Measurements from ENCODE around the gene CLPTM1L. TPM values are rescaled to one million over a fixed set of nuclear protein-coding genes. Genes with fewer than 3 reads are reported as not detected.
"Not testable (repeated sequence)": the region's sequence is repeated elsewhere in the genome, so short reads cannot be mapped to it uniquely, and the experiment has no call there.

The CLPTM1L gene
- total RNA-seq, 1 donor from 2014 or later, result 357 TPM

DNA sequence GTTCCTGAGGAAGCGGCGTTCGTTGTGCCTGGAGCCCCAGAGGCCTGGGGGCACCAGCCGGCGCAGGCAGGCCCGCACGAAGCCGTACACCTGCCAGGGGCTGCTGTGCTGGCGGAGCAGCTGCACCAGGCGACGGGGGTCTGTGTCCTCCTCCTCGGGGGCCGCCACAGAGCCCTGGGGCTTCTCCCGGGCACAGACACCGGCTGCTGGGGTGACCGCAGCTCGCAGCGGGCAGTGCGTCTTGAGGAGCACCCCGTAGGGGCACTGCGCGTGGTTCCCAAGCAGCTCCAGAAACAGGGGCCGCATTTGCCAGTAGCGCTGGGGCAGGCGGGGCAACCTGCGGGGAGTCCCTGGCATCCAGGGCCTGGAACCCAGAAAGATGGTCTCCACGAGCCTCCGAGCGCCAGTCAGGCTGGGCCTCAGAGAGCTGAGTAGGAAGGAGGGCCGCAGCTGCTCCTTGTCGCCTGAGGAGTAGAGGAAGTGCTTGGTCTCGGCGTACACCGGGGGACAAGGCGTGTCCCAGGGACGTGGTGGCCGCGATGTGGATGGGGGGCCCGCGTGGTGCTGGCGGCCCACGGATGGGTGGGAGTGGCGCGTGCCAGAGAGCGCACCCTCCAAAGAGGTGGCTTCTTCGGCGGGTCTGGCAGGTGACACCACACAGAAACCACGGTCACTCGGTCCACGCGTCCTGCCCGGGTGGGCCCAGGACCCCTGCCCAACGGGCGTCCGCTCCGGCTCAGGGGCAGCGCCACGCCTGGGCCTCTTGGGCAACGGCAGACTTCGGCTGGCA is 51.3 kb downstream of the CLPTM1L start:
- no peak for DNase-seq (ENCODE audit: low read depth in 2 of 2)

DNA sequence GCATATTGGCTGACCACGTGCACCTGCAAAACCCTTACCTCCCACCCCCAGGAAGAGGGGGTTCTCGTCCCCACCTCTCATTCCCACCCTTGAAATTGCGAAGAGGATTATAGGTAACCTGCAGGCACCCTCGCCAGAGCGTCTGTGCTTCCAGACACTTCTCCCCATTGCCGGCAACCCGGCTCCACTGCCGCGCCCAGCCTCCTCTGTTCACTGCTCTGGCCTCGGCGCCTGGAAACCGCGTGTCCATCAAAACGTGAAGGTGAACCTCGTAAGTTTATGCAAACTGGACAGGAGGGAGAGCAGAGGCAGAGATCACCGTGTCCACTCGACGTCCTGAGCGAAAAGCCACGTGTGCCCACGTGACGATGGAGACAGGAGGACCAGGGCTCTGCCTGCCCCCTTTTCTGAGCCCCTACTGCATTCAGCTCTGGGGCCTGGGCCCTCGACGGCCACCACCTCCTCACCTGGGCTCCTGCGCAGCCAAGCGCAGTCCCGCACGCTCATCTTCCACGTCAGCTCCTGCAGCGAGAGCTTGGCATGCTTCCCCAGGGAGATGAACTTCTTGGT is 52.0 kb downstream of the CLPTM1L start:
- no peak for DNase-seq (ENCODE audit: low read depth in 2 of 2)

DNA sequence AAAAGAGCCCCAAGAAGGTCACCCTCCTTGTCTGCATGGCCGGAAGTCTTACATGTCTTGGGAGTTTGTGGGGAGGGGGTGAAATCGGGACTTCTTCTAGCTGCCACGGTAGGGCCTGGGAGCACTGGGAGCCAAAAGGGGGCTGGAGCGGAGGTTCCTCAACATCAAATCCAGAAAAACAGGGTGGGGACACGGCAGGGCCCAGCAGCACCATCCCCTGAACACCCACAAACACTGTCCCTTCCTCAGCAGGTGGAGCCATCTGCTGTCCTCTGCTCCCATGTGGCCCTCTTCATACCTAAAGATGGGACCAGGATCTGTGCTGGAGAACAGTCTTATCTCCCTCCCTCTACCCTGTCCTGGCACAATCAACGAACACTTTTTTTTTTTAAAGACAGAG is 52.8 kb downstream of the CLPTM1L start:
- no peak for DNase-seq (ENCODE audit: low read depth in 2 of 2)

DNA sequence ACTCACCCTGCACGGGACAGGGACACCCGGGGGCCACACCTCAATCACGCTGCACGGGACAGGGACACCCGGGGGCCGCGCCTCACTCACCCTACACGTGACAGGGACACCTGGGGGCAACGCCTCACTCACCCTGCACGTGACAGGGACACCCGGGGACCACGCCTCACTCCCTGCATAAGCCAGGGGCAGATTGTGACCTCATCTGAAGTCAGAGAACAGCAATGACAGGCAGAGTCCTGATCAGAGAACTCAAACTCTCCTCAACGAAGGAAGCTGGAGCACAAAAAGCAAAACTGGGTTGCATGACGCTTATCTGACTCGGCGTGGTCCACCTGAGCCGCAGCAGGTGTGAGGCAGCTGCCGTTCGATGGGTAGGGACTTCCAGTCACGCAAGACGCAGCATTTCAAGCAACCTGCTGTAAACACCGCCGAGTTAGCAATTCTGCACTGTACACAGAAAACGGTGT is 53.3 kb downstream of the CLPTM1L start:
- no peak for DNase-seq (ENCODE audit: low read depth in 2 of 2)

DNA sequence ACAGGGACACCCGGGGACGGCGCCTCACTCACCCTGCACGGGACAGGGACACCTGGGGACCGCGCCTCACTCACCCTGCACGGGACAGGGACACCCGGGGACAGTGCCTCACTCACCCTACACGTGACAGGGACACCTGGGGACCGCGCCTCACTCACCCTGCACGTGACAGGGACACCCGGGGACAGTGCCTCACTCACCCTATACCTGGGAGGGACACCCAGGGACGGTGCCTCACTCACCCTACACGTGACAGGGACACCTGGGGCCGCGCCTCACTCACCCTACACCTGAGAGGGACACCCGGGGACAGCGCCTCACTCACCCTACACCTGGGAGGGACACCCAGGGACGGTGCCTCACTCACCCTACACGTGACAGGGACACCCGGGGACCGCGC is 53.9 kb downstream of the CLPTM1L start:
- not testable (repeated sequence) for DNase-seq (ENCODE audit: low read depth in 2 of 2)

DNA sequence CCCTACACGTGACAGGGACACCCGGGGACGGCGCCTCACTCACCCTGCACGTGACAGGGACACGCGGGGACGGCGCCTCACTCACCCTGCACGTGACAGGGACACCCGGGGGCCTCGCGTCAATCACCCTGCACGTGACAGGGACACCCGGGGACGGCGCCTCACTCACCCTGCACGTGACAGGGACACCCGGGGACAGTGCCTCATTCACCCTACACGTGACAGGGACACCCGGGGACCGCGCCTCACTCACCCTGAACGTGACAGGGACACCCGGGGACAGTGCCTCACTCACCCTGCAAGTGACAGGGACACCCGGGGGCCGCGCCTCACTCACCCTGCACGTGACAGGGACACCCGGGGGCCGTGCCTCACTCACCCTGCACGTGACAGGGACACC is 55.3 kb downstream of the CLPTM1L start:
- not testable (repeated sequence) for DNase-seq (ENCODE audit: low read depth in 2 of 2)

DNA sequence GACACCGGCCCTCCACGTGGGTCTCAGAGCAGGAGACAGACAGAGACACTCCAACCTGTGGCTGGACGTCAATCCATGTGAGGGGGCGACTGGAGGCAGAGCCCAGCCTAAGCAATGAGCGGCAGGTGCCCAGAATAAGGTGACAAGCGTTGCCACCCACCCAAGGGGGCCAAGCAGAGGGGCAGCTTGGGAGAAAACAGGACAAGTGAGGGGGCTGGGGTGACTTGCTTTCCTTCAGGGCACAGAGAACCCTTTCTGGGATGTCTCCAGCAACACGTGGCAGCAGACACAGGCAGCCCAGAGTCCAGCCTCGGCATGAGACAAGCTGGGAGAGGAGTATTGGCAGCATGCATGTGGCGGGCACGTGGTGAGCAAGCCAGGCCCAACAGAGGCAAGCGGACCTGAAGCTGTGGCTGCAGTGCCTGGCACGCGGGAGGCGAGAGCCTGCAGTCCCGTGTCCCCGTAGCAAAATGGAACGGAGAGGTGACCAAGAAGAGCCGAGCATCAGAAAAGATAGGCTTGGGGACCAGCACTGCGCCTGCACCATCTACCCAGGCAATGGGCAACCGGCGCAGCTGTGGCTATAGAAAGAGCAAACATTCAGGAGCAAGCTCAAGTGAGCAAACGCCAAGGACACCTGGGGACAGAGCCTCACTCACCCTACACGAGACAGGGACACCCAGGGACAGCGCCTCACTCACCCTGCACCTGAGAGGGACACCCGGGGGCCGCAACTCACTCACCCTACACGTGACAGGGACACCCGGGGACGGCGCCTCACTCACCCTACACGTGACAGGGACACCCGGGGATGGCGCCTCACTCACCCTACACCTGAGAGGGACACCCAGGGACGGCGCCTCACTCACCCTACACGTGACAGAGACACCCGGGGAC is 56.2 kb downstream of the CLPTM1L start:
- no peak for DNase-seq (ENCODE audit: low read depth in 2 of 2)

DNA sequence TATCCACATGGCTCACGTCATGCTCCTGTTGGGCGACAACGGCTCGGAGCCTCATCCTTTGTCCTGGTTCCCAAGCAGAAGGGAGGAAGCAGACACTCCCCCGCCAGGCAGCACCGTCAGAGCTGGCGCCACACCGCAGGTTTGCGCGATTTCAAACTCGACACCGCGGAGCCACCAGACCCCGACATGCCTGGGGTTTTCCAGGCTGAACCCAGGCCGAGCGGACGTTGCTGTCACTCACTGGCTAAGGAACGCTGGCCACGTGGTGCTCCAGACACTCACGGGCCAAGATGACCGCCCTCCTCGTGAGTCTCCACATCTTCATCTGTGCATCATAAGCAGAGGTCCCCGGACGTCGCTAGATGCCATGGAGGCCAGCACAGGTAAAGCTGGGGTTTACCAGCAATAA is 59.0 kb downstream of the CLPTM1L start:
- DNase-seq (ENCODE audit: low read depth in 2 of 2), result no peak

DNA sequence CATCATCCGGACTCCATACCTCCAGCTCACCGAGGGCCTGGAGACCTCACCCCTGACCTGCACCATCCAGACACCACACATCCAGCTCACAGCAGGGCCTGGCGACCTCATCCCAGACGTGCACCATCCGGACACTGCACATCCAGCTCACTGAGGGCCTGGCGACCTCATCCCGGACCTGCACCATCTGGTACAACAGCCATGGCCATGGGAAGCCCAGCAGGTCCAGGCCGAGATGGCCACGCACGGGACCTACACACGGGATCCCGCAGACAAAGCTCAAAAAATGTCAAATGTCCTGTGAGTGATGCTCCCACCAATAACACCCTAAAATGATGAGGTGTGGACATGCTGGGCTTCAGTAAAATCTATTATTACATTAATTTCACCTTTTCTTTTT is 59.8 kb downstream of the CLPTM1L start:
- DNase-seq (ENCODE audit: low read depth in 2 of 2), result no peak

DNA sequence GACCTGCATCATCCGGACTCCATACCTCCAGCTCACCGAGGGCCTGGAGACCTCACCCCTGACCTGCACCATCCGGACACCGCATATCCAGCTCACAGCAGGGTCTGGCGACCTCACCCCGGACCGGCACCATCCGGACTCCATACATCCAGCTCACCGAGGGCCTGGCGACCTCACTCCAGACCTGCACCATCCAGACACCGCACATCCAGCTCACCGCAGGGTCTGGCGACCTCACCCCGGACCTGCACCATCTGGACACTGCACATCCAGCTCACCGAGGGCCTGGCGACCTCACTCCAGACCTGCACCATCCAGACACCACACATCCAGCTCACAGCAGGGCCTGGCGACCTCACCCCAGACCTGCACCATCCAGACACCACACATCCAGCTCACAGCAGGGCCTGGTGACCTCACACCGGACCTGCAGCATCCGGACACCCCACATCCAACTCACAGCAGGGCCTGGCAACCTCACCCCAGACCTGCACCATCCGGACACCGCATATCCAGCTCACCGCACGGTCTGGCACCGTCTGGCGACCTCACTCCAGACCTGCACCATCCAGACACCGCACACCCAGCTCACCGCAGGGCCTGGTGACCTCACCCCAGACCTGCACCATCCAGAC is 60.4 kb downstream of the CLPTM1L start:
- DNase-seq (ENCODE audit: low read depth in 2 of 2), result not testable (repeated sequence)

DNA sequence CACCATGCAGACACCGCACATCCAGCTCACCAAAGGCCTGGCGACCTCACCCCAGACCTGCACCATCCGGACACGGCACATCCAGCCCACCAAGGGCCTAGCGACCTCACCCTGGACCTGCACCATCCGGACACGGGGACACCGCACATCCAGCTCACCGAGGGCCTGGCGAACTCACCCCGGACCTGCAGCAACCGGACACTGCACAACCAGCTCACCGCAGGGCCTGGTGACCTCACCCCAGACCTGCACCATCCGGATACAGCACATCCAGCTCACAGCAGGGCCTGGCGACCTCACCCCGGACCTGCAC is 61.2 kb downstream of the CLPTM1L start:
- DNase-seq (ENCODE audit: low read depth in 2 of 2), result not testable (repeated sequence)

DNA sequence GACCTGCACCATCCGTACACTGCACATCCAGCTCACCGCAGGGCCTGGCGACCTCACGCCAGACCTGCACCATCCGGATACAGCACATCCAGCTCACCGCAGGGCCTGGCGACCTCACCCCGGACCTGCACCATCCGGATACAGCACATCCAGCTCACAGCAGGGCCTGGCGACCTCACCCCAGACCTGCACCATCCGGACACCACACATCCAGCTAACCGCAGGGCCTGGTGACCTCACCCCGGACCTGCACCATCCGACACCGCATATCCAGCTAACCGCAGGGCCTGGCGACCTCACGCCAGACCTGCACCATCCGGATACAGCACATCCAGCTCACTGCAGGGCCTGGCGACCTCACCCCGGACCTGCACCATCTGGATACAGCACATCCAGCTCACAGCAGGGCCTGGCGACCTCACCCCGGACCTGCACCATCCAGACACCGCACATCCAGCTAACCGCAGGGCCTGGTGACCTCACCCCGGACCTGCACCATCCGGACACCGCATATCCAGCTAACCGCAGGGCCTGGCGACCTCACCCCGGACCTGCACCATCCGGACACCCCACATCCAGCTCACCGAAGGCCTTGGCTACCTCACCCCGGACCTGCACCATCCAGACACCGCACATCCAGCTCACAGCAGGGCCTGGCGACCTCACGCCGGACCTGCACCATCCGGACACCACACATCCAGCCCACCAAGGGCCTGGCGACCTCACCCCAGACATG is 61.7 kb downstream of the CLPTM1L start:
- not testable (repeated sequence) for DNase-seq (ENCODE audit: low read depth in 2 of 2)

DNA sequence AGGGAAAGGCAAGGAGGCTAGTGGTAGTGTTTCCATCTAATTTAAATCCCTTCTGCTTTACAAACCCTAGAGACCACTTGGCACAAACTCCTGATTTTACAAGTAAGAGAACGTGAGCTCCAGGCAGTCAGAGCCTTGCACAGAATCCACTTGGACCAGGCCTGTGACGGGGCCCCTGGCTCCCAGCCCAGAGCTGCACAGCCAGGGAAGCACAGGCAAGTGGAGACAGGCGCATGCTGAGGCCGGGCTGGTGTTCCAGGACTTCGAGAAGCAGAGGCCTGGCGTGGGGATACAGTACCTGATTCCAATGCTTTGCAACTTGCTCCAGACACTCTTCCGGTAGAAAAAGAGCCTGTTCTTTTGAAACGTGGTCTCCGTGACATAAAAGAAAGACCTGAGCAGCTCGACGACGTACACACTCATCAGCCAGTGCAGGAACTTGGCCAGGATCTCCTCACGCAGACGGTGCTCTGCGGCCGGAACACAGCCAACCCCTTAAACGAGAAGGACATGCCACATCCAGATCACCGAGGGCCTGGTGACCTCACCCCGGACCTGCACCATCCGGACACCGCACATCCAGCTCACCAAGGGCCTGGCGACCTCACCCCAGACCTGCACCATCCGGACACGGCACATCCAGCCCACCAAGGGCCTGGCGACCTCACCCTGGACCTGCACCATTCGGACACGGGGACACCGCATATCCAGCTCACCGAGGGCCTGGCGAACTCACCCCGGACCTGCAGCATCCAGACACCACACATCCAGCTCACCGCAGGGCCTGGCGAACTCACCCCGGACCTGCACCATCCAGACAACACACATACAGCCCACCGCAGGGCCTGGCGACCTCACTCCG is 62.5 kb downstream of the CLPTM1L start:
- no peak for DNase-seq (ENCODE audit: low read depth in 2 of 2)

DNA sequence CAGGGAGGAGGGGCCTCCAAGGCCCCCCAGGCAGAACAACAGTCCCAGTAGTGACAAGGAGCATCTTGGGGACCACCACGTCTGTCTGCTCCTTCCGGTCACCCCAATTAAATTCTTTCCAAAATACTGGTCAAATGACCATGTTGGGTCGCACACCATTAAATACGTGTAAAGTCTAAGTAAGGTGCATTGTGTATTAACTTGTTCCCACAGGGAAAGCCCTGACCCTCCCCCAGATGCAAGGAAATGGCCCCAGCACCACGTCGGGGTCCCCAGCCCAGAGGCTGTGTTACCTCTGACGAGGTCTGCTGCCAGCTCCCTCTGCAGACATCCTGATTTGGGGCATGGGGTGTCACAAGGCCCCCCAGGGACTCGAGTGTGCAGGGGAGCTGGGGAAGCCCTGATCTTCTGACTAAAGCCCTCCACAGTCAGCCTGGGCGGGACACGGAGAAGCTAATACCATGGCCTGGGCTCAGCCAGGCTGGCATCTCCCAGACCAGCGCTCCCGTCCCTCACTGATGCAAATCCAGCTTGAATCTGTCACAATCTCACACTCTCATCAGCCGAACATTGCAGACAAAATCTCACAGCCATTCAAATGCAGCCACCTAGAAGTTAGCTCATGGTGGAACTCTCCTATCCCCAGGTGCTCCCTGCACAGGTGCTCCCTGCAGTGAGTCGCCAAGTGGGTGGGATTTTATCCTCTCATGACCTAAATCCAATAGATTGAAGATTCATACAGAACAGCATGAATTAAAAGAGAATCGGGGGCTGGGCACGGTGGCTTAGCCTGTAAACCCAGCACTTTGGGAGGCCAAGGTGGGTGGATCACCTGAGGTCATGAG is 63.6 kb downstream of the CLPTM1L start:
- no peak for DNase-seq (ENCODE audit: low read depth in 2 of 2)

DNA sequence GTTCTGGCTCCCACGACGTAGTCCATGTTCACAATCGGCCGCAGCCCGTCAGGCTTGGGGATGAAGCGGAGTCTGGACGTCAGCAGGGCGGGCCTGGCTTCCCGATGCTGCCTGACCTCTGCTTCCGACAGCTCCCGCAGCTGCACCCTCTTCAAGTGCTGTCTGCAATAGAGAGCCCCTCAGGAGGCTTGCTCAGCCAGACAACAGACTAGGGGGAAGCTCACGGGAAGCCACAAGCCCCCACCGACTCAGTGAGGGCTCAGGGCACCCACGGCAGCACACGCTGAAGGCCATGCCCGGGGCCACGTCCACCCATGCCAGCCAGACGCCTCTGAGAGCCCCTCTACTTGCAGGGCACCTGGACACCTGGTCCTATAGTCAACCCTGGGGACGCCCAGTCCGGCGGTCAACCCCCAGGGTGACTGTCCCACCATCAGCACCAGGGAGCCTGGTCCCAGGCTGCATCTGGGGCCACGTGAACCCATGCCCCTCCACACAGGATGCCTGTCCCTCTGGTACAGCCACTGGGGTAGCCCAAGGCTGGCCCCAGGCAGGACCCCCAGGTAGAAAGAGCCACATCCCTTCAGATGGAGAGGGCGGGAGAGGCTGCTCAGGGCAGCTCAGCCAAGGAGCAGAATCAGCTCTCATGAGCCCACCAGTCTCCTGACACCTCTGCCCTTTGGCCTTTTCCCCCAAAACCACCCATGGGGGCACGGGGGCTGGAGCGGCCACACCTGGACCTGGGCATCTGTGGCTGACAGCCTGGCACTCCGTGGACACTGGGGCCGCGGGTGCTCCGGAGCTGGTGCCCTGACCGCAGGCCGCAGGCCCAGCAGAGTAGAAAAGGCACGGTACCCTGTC is 64.5 kb downstream of the CLPTM1L start:
- no peak for DNase-seq (ENCODE audit: low read depth in 2 of 2)

DNA sequence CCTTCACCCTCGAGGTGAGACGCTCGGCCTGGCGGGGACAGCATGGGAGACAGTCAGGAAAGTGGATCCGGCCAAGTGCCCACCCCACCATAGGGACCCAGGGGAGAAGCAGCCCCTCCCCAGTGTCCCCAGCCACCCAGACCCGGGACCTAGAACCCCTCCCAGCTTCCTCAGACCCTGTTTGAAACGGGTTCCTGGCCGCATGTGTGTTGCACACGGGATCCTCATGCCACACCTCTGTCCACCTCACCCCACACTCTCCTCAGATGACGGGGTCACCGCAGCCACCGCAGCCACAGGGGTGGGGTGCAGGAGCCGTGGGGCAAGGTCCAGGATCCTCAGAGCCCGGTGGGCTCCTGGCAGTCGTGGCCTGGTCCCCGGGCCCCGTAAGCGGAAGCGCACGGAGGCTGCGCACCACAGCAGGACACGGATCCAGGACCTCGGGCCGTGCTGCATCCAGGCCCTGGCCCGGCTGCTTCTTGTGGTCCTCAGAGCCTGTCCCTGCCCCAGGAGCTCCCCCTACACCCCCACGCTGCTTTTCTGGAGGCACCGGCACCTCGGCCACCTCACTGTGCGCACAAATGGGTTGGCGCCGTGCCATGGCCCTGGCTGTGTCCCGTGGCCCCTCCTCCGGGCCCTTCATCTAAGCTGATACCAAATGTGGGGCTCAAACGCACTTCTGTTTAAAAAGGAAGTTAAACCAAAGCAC is 65.3 kb downstream of the CLPTM1L start:
- no peak for DNase-seq (ENCODE audit: low read depth in 2 of 2)

DNA sequence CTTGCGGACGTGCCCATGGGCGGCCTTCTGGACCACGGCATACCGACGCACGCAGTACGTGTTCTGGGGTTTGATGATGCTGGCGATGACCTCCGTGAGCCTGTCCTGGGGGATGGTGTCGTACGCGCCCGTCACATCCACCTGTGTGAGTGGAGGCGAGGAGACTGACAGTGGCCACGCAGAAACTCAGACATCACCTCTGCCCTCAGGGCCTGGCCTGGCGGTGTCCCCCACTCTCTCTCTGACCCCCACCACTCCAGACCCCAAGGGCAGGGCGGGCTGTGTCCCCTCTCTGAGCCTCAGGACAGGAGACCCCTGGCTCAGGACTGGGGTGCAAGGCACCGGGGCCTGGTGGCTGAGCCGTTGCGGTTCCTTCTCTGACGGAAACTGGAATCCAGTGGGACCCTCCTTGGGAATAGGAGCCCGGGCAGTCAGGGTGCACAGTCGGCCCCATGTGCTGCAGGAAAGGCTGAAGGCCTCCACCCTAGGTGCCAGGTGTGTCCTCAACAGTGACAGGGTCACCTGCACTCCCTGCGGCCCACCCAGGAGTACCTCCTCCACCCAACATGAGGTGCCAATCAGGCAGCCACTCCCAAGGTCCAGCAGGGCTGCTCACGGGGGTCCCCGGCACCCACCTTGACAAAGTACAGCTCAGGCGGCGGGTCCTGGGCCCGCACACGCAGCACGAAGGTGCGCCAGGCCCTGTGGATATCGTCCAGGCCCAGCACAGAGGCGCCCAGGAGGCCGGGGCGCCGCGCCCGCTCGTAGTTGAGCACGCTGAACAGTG is 66.0 kb downstream of the CLPTM1L start:
- DNase-seq (ENCODE audit: low read depth in 2 of 2), result no peak
